Omental fat pad (tissue), 4 donors: ENCODE measurements around the gene ABCG1. TPM values are rescaled to one million over a fixed set of nuclear protein-coding genes. Genes with fewer than 3 reads are reported as not detected.

ENCODE experiments used
- ATAC-seq: fragments of 150-250 bp; one replicate; pipeline ENCODE4 v1.9.1; 2016; ENCODE audit warnings: mild to moderate bottlenecking, moderate library complexity; ENCODE audit not compliant: low FRiP score
- DNase-seq: peaks from one replicate; pipeline ENCODE4 v3.0.0-alpha.2; 2019; ENCODE audit warnings: low spot score
- total RNA-seq, 4 donors: library from RNA; depleted of rRNA; stranded (reverse); fragments of >200 nt; gene quantifications; one replicate each; pipeline ENCODE4 v1.1.0, GENCODE V29; 2016
- TF ChIP-seq, protein P1 (sequence below), 3 donors: fragments of 450-650 bp; IDR thresholded peaks; one replicate each; pipeline ENCODE4 v1.5.1; 2016 to 2017; ENCODE audit warnings: antibody characterized with exemption in 3 of 3, mild to moderate bottlenecking in 3 of 3, moderate library complexity in 2 of 3

Gene ABCG1
- total RNA-seq, 4 donors from 2014 or later = 9.8 to 45.1 (median 30.2) TPM

DNA sequence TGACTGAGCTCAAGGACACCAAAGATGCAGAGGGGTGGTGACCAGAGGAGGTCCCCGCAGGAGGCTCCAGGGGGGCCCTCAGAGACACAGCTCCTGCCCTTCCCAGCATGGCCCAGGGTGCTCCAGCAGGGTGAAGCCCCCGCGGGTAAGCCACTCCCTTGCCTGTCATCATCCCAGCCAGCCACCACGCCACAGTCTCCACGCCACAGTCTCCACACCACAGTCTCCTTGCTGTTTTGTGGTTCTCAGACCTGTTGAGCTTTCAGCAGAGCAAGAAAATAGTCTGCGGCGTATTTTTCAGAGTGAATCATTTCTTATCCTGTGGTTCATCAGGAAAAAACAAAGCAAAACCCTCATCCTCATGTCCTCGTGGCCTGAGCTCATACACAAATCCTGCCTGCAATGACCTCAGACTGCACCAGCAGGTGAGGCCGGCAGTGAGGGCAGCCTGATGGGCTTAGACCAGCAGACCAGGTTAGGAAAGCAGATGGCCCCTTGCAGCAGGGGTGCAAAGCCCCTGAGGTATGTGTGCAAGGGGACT, 25.7 kb upstream of the ABCG1 start:
- ATAC-seq = no peak
- TF ChIP-seq, protein P1, sequence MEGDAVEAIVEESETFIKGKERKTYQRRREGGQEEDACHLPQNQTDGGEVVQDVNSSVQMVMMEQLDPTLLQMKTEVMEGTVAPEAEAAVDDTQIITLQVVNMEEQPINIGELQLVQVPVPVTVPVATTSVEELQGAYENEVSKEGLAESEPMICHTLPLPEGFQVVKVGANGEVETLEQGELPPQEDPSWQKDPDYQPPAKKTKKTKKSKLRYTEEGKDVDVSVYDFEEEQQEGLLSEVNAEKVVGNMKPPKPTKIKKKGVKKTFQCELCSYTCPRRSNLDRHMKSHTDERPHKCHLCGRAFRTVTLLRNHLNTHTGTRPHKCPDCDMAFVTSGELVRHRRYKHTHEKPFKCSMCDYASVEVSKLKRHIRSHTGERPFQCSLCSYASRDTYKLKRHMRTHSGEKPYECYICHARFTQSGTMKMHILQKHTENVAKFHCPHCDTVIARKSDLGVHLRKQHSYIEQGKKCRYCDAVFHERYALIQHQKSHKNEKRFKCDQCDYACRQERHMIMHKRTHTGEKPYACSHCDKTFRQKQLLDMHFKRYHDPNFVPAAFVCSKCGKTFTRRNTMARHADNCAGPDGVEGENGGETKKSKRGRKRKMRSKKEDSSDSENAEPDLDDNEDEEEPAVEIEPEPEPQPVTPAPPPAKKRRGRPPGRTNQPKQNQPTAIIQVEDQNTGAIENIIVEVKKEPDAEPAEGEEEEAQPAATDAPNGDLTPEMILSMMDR (IDR thresholded peaks at IDR 0.05) = no peak
- DNase-seq = no peak

DNA sequence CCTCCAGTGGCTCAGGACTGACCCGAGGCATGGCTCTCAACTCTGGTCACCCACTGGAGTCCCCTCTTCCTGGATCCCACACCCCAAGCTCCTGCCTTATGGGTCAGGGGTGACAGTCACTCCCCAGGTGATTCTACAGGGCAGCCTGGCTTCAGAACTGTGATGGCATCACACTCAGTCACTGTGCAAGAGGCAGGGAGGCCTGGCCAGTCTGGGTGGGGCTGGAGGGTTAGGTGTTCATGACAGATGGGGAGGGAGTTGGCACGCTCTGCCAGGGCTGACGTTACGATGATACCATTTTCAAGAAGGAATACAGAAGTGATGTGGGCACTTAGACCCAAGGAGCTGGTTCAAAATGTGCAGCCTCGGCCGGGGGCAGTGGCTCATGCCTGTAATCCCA, 25.2 kb upstream of the ABCG1 start:
- DNase-seq (no peak), ATAC-seq (no peak)
- TF ChIP-seq, protein P1 (IDR thresholded peaks at IDR 0.05) = no peak

DNA sequence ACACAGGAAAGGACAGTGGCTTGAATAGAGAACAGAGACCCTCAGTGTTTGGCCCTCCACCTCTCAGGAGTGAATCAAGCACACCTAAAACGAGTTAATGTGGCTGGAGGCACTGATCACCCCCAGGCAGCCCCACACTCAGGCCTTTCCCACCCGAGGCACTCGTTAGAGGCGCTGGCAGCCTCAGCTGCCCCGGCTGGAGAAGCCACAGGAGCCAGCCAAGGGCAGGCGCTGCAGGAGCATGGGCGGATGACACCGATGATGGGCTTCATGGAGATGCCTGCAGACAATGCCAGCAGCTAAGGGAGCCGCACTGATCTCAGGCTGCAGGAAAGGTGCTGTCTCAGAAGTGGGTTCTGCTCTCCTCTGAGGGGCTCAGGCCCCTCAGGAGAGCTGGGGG, 24.1 kb upstream of the ABCG1 start:
- ATAC-seq = no peak
- TF ChIP-seq, protein P1 (IDR thresholded peaks at IDR 0.05) = no peak
- no peak for DNase-seq

DNA sequence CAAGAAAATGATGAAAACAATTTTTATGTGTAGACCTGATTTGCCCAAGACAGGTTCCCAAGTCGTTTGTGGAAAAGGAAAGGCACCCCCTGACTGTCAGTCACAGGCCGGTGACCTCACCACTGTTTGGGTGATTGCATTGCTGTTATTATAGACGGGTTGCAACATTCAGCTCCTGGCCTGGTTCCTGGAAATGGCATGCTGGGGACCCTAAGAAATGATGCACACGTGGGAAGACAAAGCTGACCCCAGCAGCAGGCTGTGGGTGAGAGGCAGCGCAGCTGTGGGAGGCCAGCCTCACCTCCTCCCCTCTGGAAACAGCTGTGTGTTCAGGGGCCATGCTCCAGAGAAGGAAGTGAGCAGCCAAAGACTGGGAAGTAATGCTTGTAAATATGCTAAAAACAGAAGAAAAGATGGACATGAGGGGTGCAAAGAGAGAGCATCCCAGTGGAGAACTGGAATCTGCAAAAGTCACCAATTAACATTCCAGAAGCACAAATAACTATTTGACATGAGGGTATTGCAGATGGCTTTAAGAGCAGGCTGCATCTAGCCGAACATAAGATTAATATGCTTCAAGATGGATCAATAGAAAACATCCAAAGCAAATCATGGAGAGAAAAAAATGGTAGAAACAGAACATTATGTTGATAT, 23.4 kb upstream of the ABCG1 start:
- DNase-seq = no peak
- no peak for ATAC-seq
- TF ChIP-seq, protein P1 (IDR thresholded peaks at IDR 0.05) = no peak

DNA sequence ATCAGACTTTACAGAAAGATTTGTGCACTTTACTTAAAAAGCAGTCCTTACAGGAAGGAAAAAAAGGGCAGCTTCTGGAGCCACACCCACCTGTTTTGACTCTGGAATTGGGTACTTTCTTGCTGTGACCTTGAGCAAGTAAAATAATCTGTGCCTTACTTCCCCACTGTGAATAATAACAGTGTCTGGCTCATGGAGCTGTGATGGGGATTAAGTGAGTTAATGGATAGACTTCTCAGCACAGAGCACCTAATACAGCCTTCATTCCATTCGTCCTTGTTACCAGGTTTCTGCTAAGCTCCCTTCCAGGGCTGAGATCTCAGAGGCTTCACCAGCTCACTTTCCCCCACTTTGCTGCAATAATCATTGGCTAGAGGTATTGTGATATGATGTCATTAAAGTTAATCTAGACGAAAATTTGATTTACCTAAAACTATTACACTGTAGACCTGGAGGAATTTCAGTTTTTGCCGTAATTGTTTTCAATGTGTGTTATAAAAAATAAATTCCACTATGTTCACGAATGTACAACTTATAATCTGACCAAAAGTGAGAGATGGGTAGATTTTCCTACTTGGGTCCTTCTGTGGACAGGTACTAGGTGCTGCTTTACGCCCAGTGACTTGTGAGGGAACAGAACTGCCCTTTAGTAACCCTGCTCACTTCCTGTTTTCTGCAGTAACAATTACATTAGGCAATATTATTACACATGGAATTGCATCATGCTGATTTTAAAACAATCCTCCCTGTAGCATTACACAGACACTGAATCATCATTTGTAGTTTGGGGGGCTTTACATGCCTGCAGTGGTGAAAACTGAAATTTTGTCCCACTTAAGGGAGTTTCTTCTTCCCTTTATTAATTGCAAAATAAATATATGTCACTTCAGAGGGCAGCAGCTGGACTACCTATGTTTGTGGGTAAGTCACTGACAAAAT, 19.7 kb upstream of the ABCG1 start:
- no peak for DNase-seq
- ATAC-seq = peak; percentile 85
- TF ChIP-seq, protein P1 (IDR thresholded peaks at IDR 0.05) = no peak

DNA sequence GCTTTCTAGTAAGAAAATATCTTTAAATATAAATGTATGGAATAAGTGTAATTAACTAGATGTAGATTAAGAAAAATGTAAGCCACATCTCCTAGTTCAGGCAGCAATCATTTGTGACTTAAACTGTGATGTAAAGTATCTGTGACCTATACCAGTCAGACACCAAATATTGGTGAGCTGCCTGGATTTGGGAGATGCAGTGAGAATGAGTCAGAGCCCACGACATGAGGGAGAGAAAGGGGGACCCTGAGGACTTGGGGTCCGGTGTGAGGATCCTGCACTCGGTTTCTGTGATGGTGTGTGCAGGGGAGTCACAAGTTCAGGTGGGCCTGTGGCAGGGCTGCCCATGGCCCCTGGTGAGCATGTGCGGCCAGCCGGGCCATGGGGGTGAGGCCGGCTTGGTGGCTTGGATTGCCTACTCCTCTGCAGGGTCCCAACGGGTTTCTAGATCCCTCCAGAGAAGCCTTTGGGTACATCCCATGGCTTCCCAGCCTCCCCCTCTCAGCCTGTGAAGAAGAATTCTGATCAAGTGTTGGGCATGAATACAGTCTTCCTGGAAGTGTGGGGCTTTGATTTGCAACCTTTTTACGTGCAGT, 19.0 kb upstream of the ABCG1 start:
- ATAC-seq = peak; percentile 48
- TF ChIP-seq, protein P1 (IDR thresholded peaks at IDR 0.05) = no peak
- no peak for DNase-seq
